Ishikawa (cell line): ENCODE results near the gene UGT2B7.

ENCODE experiments used
- CEBPB ChIP-seq: IDR thresholded peaks from 2 replicates; pipeline ENCODE4 v1.6.1; 2012
- CREB1 ChIP-seq: IDR thresholded peaks from 2 replicates; pipeline ENCODE4 v1.6.1; 2012; ENCODE audit warnings: low read depth
- EP300 ChIP-seq: IDR thresholded peaks from 2 replicates; pipeline ENCODE4 v1.6.1; 2012; ENCODE audit warnings: borderline replicate concordance
- FOXM1 ChIP-seq: IDR thresholded peaks from 2 replicates; pipeline ENCODE4 v1.6.1; 2012; ENCODE audit warnings: low read depth, borderline replicate concordance
- RAD21 ChIP-seq: IDR thresholded peaks from 2 replicates; pipeline ENCODE4 v1.6.1; 2012; ENCODE audit warnings: low read depth
- TAF1 ChIP-seq: IDR thresholded peaks from 2 replicates; pipeline ENCODE4 v1.6.1; 2012; ENCODE audit warnings: low read depth, mild to moderate bottlenecking
- TEAD4 ChIP-seq: IDR thresholded peaks from 2 replicates; pipeline ENCODE4 v1.6.1; 2012
- YY1 ChIP-seq: IDR thresholded peaks from 2 replicates; pipeline ENCODE4 v1.6.1; 2012; ENCODE audit warnings: low read depth
- ZBTB7A ChIP-seq: IDR thresholded peaks from 2 replicates; pipeline ENCODE4 v1.6.1; 2012; ENCODE audit warnings: low read depth
- TF ChIP-seq, protein P1 (sequence below): IDR thresholded peaks from 2 replicates; pipeline ENCODE4 v1.6.1; 2012
- TF ChIP-seq, protein P2 (sequence below): IDR thresholded peaks from 2 replicates; pipeline ENCODE4 v1.6.1; 2012

- TF ChIP-seq RAD21: no peak
- TF ChIP-seq ZBTB7A: no peak
- TF ChIP-seq, protein P1, sequence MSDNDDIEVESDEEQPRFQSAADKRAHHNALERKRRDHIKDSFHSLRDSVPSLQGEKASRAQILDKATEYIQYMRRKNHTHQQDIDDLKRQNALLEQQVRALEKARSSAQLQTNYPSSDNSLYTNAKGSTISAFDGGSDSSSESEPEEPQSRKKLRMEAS: no peak
- TF ChIP-seq TEAD4: no peak
- TF ChIP-seq EP300: no peak
- no peak for TF ChIP-seq YY1
- TF ChIP-seq, protein P2, sequence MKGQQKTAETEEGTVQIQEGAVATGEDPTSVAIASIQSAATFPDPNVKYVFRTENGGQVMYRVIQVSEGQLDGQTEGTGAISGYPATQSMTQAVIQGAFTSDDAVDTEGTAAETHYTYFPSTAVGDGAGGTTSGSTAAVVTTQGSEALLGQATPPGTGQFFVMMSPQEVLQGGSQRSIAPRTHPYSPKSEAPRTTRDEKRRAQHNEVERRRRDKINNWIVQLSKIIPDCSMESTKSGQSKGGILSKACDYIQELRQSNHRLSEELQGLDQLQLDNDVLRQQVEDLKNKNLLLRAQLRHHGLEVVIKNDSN: no peak
- TF ChIP-seq TAF1: no peak
- no peak for TF ChIP-seq CREB1
- no peak for TF ChIP-seq CEBPB
- no peak for TF ChIP-seq FOXM1
These were observed 17.4 kb upstream of the UGT2B7 start for GRCh38 chr4:69078852-69079251.
